HepG2 (cell line): ENCODE measurements around the gene AVPR1A. TPM values are rescaled to one million over a fixed set of nuclear protein-coding genes. Genes with fewer than 3 reads are reported as not detected.

ENCODE experiments used
- ATAC-seq: fragments of 200-7000 bp; cut with Tn5 transposase; 3 replicates; pipeline ENCODE4 v1.9.1; 2020; ENCODE audit warnings: mild to moderate bottlenecking, moderate library complexity
- BruUV-seq: library from RNA; stranded (reverse); fragments of 400-500 nt; replicated peaks from 2 replicates; lab custom pipeline; 2021; lab: Mats Ljungman, UMichigan
- CTCF ChIA-PET: fragments of 300-600 bp; formaldehyde crosslinking; extraction: SDS; loops from one replicate; lab custom pipeline; 2021; ENCODE audit warnings: low total read pairs, inconsistent platforms, low intra/inter-chr PET ratio; lab: Yijun Ruan, JAX
- POLR2A ChIA-PET: fragments of 350-600 bp; sonication (Branson Sonifier 250); formaldehyde crosslinking; loops from one replicate; lab custom pipeline; 2020; ENCODE audit warnings: antibody characterized with exemption, inconsistent platforms; lab: Yijun Ruan, JAX
- DNase-seq: peaks from one replicate; pipeline ENCODE4 v3.0.0-alpha.2; 2015; ENCODE audit warnings: low spot score
- FAIRE-seq: peaks from 3 replicates; lab custom pipeline; 2011; peaks lifted over from hg19 to GRCh38; lab: Jason Lieb, UNC
- H2AFZ ChIP-seq: one replicate; pipeline ENCODE4 v1.6.1; 2011; ENCODE audit warnings: low read length, inconsistent platforms
- H3K27ac ChIP-seq: fragments of 300-600 bp; 3 replicates; pipeline ENCODE4 v1.8.0; 2011; ENCODE audit warnings: mixed run types, mild to moderate bottlenecking, mixed read lengths, low read length, inconsistent platforms; ENCODE audit not compliant: insufficient read depth; ENCODE audit errors: extremely low read length
- H3K27me3 ChIP-seq, 2 experiments: fragments of 200-600 bp in 1 of 2; 2 replicates in 1 of 2; 3 replicates in 1 of 2; pipeline versions ENCODE4 v1.6.0 to v1.8.0; 2011; ENCODE audit warnings: low read length in 2 of 2, mild to moderate bottlenecking in 2 of 2, moderate library complexity in 2 of 2, inconsistent platforms in 1 of 2; ENCODE audit not compliant: insufficient read depth in 2 of 2, control insufficient read depth in 1 of 2
- H3K36me3 ChIP-seq, 2 experiments: fragments of 200-600 bp in 1 of 2; replicated peaks in 1 of 2; 2 replicates in 1 of 2; 3 replicates in 1 of 2; pipeline versions ENCODE4 v1.5.1 to v1.8.0; 2011; ENCODE audit warnings: low read length in 2 of 2, inconsistent platforms in 1 of 2; ENCODE audit not compliant: insufficient read depth in 2 of 2, control insufficient read depth in 1 of 2
- H3K4me1 ChIP-seq: 2 replicates; pipeline ENCODE4 v1.5.1; 2012; ENCODE audit warnings: low read length, inconsistent platforms; ENCODE audit not compliant: insufficient read depth
- H3K4me2 ChIP-seq: 2 replicates; pipeline ENCODE4 v1.6.0; 2011; ENCODE audit warnings: low read depth, low read length, inconsistent platforms
- H3K4me3 ChIP-seq, 3 experiments: fragments of 200-600 bp in 1 of 3; sonication (generic), shearing (Covaris generic) in 1 of 3; replicated peaks in 1 of 3; 2 replicates each; pipeline ENCODE4 v1.5.1; 2011 to 2016; ENCODE audit warnings: low read length in 3 of 3, inconsistent platforms in 2 of 3, low read depth in 2 of 3, mild to moderate bottlenecking in 2 of 3, control low read depth in 1 of 3, mixed read lengths in 1 of 3; ENCODE audit not compliant: insufficient read depth in 1 of 3
- H3K79me2 ChIP-seq: one replicate; pipeline ENCODE4 v1.6.1; 2011; ENCODE audit warnings: low read length, inconsistent platforms; ENCODE audit not compliant: insufficient read depth
- H3K9ac ChIP-seq: 2 replicates; pipeline ENCODE4 v1.6.0; 2011; ENCODE audit warnings: mild to moderate bottlenecking, low read depth, low read length, inconsistent platforms; ENCODE audit not compliant: insufficient read depth
- H3K9me3 ChIP-seq: 2 replicates; pipeline ENCODE4 v1.5.1; 2012; ENCODE audit warnings: mild to moderate bottlenecking, low read length
- H4K20me1 ChIP-seq: 2 replicates; pipeline ENCODE4 v1.6.0; 2011; ENCODE audit warnings: inconsistent platforms, mild to moderate bottlenecking, low read length, moderate library complexity; ENCODE audit not compliant: insufficient read depth
- ARID3A ChIP-seq: IDR thresholded peaks from 2 replicates; pipeline ENCODE4 v1.6.1; 2012; ENCODE audit warnings: low read depth, low read length, improper control_type of control experiment
- PAF1 ChIP-seq: IDR thresholded peaks from 2 replicates; pipeline ENCODE4 v1.6.1; 2016; ENCODE audit warnings: missing genetic modification reagents, missing compliant biosample characterization
- PTBP1 ChIP-seq: fragments of 200-400 bp; formaldehyde crosslinking; IDR thresholded peaks from 2 replicates; pipeline ENCODE4 v1.6.1; 2018; ENCODE audit warnings: low read length, low read depth; ENCODE audit not compliant: poor library complexity, severe bottlenecking
- XRCC5 ChIP-seq: fragments of 200-400 bp; formaldehyde crosslinking; optimal IDR thresholded peaks from 2 replicates; pipeline ENCODE3; 2017; ENCODE audit warnings: mild to moderate bottlenecking, low read length
- ZBTB2 ChIP-seq: sonication (generic); formaldehyde crosslinking; IDR thresholded peaks from 2 replicates; pipeline ENCODE4 v1.8.0; 2022; ENCODE audit warnings: low read depth, missing genetic modification reagents
- ZNF33B ChIP-seq: sonication (generic); formaldehyde crosslinking; IDR thresholded peaks from 2 replicates; pipeline ENCODE4 v1.5.1; 2020; ENCODE audit warnings: mild to moderate bottlenecking, missing genetic modification reagents
- ZNF580 ChIP-seq: IDR thresholded peaks from 2 replicates; pipeline ENCODE4 v1.6.1; 2016; ENCODE audit warnings: low read depth, borderline replicate concordance
- WGBS: methylation state at CpG from one replicate; pipeline ENCODE4 v1.1.6; 2017; ENCODE audit warnings: low lambda C conversion rate; 5-methylcytosine and 5-hydroxymethylcytosine counted together
- in situ Hi-C: cut with HindIII; loops from 2 replicates; pipeline ENCODE4 v1.10.0; 2017; ENCODE audit warnings: low pct_unique_long_range_greater_than_20kb; ENCODE audit not compliant: extremely low pct_ligation_motif_present
- intact Hi-C: fragments of 100-400 bp; cut with micrococcal nuclease; formaldehyde crosslinking; loops from one replicate; pipeline ENCODE4 v1.10.0; 2022; ENCODE audit not compliant: unreplicated experiment
- polyA plus RNA-seq, 8 experiments: library from polyadenylated mRNA; depleted of rRNA in 3 of 8; stranded (reverse) in 7 of 8; unstranded in 1 of 8; fragments of >200 nt; fragmentation: Illumina TruSeq in 4 of 8; extraction: Trizol in 4 of 8; gene quantifications; 2 replicates each; pipeline versions ENCODE4 v1.2.1 to v1.2.3, GENCODE V29; 2011 to 2016; ENCODE audit warnings: low read depth in 4 of 8, missing spikeins in 1 of 8, mixed read lengths in 1 of 8; ENCODE audit not compliant: insufficient read depth in 1 of 8
- total RNA-seq, 5 experiments: library from RNA; depleted of rRNA; stranded (reverse); fragments of >200 nt; fragmentation: Illumina TruSeq; extraction: Trizol; gene quantifications; 2 replicates each; pipeline ENCODE4 v1.2.3, GENCODE V29; 2016; ENCODE audit warnings: low read depth in 1 of 5

Gene AVPR1A
- total and polyA plus RNA-seq, 2 of the 13 experiments (the other 11 are each of a cell fraction or from before 2014, with no cell fraction given) = not detected

DNA sequence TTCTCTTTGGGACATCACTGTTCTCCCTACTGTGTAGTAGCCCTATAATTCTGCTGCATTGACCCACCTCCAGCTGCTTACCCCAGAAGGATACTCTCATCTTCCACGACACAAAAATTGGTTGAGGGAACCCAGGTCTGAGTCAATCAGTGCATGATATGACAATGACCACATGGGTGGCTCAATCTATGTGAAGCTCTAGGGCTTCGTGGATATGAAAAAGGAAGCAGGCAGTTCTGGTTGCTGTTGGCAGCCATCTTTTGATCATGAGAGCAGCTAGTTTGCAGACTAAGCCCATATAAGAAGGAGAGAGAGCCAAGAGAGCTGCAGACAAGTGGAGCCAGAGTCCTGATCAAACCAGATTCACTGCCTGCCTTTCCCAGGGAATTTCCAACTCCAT is 57.9 kb downstream of the AVPR1A start:
- H3K36me3 ChIP-seq = no peaks in the 10 kb centered on the region
- TF ChIP-seq PTBP1 (no peak), PAF1 (no peak), ZBTB2 (CRISPR knock-in tag) (no peak), XRCC5 (no peak), ARID3A (no peak), ZNF580 (CRISPR knock-in tag) (no peak), ZNF33B (CRISPR knock-in tag) (no peak)
- no peak overlapping the region for H3K4me3 ChIP-seq
- 0 out of 5 replicates have a peak, but pooled peaks cover 0 to 8% of the 10 kb centered on the region in 2 experiments for H3K27me3 ChIP-seq
- H3K4me2 ChIP-seq = no peak overlapping the region
- H3K9me3 ChIP-seq = no peaks in the 10 kb centered on the region
- H3K27ac ChIP-seq = no peak overlapping the region
- POLR2A ChIA-PET = no interaction called here
- no TSS peak for BruUV-seq
- H3K79me2 ChIP-seq = no peaks in the 10 kb centered on the region
- in situ Hi-C loops (no loop called here), intact Hi-C loops (no loop called here)
- CTCF ChIA-PET = no interaction called here
- no peak overlapping the region for H3K9ac ChIP-seq
- peaks cover 22% of the 10 kb centered on the region for H3K4me1 ChIP-seq
- H2AFZ ChIP-seq = no peak overlapping the region
- DNase-seq (no peak), ATAC-seq (no peak), FAIRE-seq (no peak)
- 35% methylated on average over 2 of the region's 2 CpGs for WGBS
- no peaks in the 10 kb centered on the region for H4K20me1 ChIP-seq

Other genes with a start within 250 kb of the AVPR1A start
- gene PPM1H, start 216.1 kb downstream of the AVPR1A start, total RNA-seq (2016; rRNA removed; fragmentation: Illumina TruSeq; extraction: Trizol) = 38.1 and 42.0 TPM in 2 replicates
- 16.9 and 29.1 TPM in 2 replicates for gene PPM1H, start 216.1 kb downstream of the AVPR1A start, polyA plus RNA-seq (2011; rRNA removed)